K562 (cell line): ENCODE results near the gene E2F2. TPM values are rescaled to one million over a fixed set of nuclear protein-coding genes. Genes with fewer than 3 reads are reported as not detected.

ENCODE experiments used
- ATAC-seq: fragments of 200-7000 bp; cut with Tn5 transposase; 3 replicates; pipeline ENCODE4 v1.9.1; 2020; ENCODE audit warnings: moderate library complexity
- Bru-seq: library from RNA; stranded (reverse); fragments of 400-500 nt; gene quantifications from one replicate; lab custom pipeline; 2021; lab: Mats Ljungman, UMichigan
- BruChase-seq, 2 experiments: library from RNA; stranded (reverse); fragments of 400-500 nt; gene quantifications; one replicate each; lab custom pipeline; 2021; lab: Mats Ljungman, UMichigan
- BruUV-seq: library from RNA; stranded (reverse); fragments of 400-500 nt; replicated peaks from 2 replicates; lab custom pipeline; 2021; lab: Mats Ljungman, UMichigan
- CTCF ChIA-PET: fragments of 300-600 bp; formaldehyde crosslinking; extraction: SDS; loops from one replicate; lab custom pipeline; 2021; ENCODE audit warnings: low intra/inter-chr PET ratio; lab: Yijun Ruan, JAX
- POLR2A ChIA-PET: fragments of 300-600, 350-650 bp; sonication (Branson Sonifier 250); formaldehyde crosslinking; extraction: SDS; loops from one replicate; lab custom pipeline; 2021; ENCODE audit warnings: antibody characterized with exemption, inconsistent platforms; lab: Yijun Ruan, JAX
- DNase-seq, 4 experiments: peaks; one replicate each; pipeline versions ENCODE4 v3.0.0 to v3.0.0-alpha.2; 2011 to 2018; ENCODE audit warnings: low spot score in 3 of 4, mixed read lengths in 3 of 4; ENCODE audit errors: extremely low read depth in 1 of 4
- FAIRE-seq: peaks from 2 replicates; lab custom pipeline; 2011; peaks lifted over from hg19 to GRCh38; lab: Jason Lieb, UNC
- H2AFZ ChIP-seq: 2 replicates; pipeline ENCODE4 v1.6.0; 2011; ENCODE audit warnings: low read depth, low read length, control low read depth, inconsistent platforms
- H3K27ac ChIP-seq: fragments of 200-600 bp; 3 replicates; pipeline ENCODE4 v1.8.0; 2011; ENCODE audit warnings: low read depth, mild to moderate bottlenecking, control low read depth, inconsistent platforms, low read length, moderate library complexity, mixed read lengths; ENCODE audit errors: extremely low read depth
- H3K27me3 ChIP-seq, 2 experiments: fragments of 300-600 bp in 1 of 2; 2 replicates in 1 of 2; 3 replicates in 1 of 2; pipeline versions ENCODE4 v1.6.0 to v1.8.0; 2011; ENCODE audit warnings: inconsistent platforms in 2 of 2, low read length in 2 of 2, mild to moderate bottlenecking in 1 of 2, mixed read lengths in 1 of 2, moderate library complexity in 1 of 2; ENCODE audit not compliant: control insufficient read depth in 2 of 2, insufficient read depth in 2 of 2
- H3K36me3 ChIP-seq: fragments of 300-600 bp; 3 replicates; pipeline ENCODE4 v1.8.0; 2011; ENCODE audit warnings: mild to moderate bottlenecking, low read length, inconsistent platforms; ENCODE audit not compliant: control insufficient read depth, insufficient read depth
- H3K4me1 ChIP-seq, 2 experiments: fragments of 200-600 bp in 1 of 2; replicated peaks in 1 of 2; 2 replicates in 1 of 2; 3 replicates in 1 of 2; pipeline versions ENCODE4 v1.5.1 to v1.8.0; 2011; ENCODE audit warnings: inconsistent platforms in 2 of 2, low read length in 2 of 2, mild to moderate bottlenecking in 1 of 2, mixed read lengths in 1 of 2, moderate library complexity in 1 of 2; ENCODE audit not compliant: control insufficient read depth in 2 of 2, insufficient read depth in 2 of 2
- H3K4me2 ChIP-seq: 2 replicates; pipeline ENCODE4 v1.6.1; 2011; ENCODE audit warnings: low read length, control low read depth, inconsistent platforms, mixed read lengths; ENCODE audit not compliant: insufficient read depth
- H3K4me3 ChIP-seq: fragments of 200-600 bp; sonication (generic), shearing (Covaris generic); 2 replicates; pipeline ENCODE4 v1.5.1; 2016; ENCODE audit warnings: control low read depth, inconsistent platforms
- H3K79me2 ChIP-seq: fragments of 200-600 bp; 3 replicates; pipeline ENCODE4 v1.8.0; 2011; ENCODE audit warnings: low read length, inconsistent platforms; ENCODE audit not compliant: control insufficient read depth, insufficient read depth
- H3K9ac ChIP-seq, 2 experiments: 2 replicates each; pipeline versions ENCODE4 v1.6.0 to v1.6.1; 2011; ENCODE audit warnings: low read depth in 2 of 2, low read length in 2 of 2, control low read depth in 1 of 2, inconsistent platforms in 1 of 2, mild to moderate bottlenecking in 1 of 2, mixed read lengths in 1 of 2; ENCODE audit not compliant: insufficient read depth in 1 of 2
- H3K9me1 ChIP-seq: one replicate; pipeline ENCODE4 v1.6.0; 2011; ENCODE audit warnings: inconsistent platforms, mild to moderate bottlenecking, low read length, moderate library complexity; ENCODE audit not compliant: control insufficient read depth, insufficient read depth
- H3K9me3 ChIP-seq: replicated peaks from 2 replicates; pipeline ENCODE4 v1.5.1; 2011; ENCODE audit warnings: low read depth, low read length, inconsistent platforms; ENCODE audit not compliant: control insufficient read depth, insufficient read depth
- H4K20me1 ChIP-seq: replicated peaks from 2 replicates; pipeline ENCODE4 v1.6.1; 2011; ENCODE audit warnings: low read length, inconsistent platforms, mixed read lengths; ENCODE audit not compliant: control insufficient read depth, insufficient read depth
- CSDE1 ChIP-seq, 2 experiments: fragments of 450-650 bp; IDR thresholded peaks; 2 replicates each; pipeline ENCODE4 v1.6.1; 2016; ENCODE audit warnings: mild to moderate bottlenecking in 1 of 2
- DACH1 ChIP-seq: fragments of 450-650 bp; IDR thresholded peaks from 2 replicates; pipeline ENCODE4 v1.6.1; 2018; ENCODE audit not compliant: partially characterized antibody
- MNT ChIP-seq, 2 experiments: fragments of 450-650 bp; conservative IDR thresholded peaks; 2 replicates each; pipeline ENCODE4 v1.6.1; 2017; ENCODE audit warnings: mild to moderate bottlenecking in 2 of 2, moderate library complexity in 2 of 2
- NRF1 ChIP-seq, 2 experiments: fragments of 450-650 bp; IDR thresholded peaks in 1 of 2; conservative IDR thresholded peaks in 1 of 2; 2 replicates each; pipeline ENCODE4 v1.6.1; 2014; ENCODE audit warnings: mild to moderate bottlenecking in 2 of 2
- PTBP1 ChIP-seq: fragments of 200-400 bp; formaldehyde crosslinking; IDR thresholded peaks from 2 replicates; pipeline ENCODE4 v1.6.1; 2017; ENCODE audit warnings: low read depth, low read length
- RBM34 ChIP-seq: fragments of 200-400 bp; formaldehyde crosslinking; IDR thresholded peaks from 2 replicates; pipeline ENCODE4 v1.6.1; 2018; ENCODE audit warnings: low read length, borderline replicate concordance; ENCODE audit not compliant: insufficient read depth
- SAFB ChIP-seq: fragments of 200-400 bp; formaldehyde crosslinking; IDR thresholded peaks from 2 replicates; pipeline ENCODE4 v1.6.1; 2017; ENCODE audit warnings: low read depth, low read length, borderline replicate concordance
- SIN3A ChIP-seq, 2 experiments: fragments of 150-350 bp in 1 of 2; IDR thresholded peaks; 2 replicates each; pipeline ENCODE4 v1.6.1; 2011 to 2016; ENCODE audit warnings: borderline replicate concordance in 2 of 2, low read depth in 2 of 2, low read length in 2 of 2, mild to moderate bottlenecking in 2 of 2, moderate library complexity in 2 of 2; ENCODE audit not compliant: control insufficient read depth in 1 of 2
- SMARCA5 ChIP-seq: fragments of 450-650 bp; IDR thresholded peaks from 2 replicates; pipeline ENCODE4 v1.6.1; 2016
- ZNF274 ChIP-seq: IDR thresholded peaks from 2 replicates; pipeline ENCODE4 v1.6.1; 2011; ENCODE audit warnings: low read depth, mild to moderate bottlenecking, low read length, moderate library complexity, borderline replicate concordance
- ZNF445 ChIP-seq: fragments of 250-450 bp; sonication (Bioruptor Pico); IDR thresholded peaks from 2 replicates; pipeline ENCODE4 v1.4.0; 2020; ENCODE audit warnings: low read depth, mild to moderate bottlenecking, moderate library complexity
- ZNF695 ChIP-seq: fragments of 450-650 bp; formaldehyde crosslinking; IDR thresholded peaks from 2 replicates; pipeline ENCODE4 v1.4.0; 2020; ENCODE audit warnings: mild to moderate bottlenecking, moderate library complexity
- WGBS: fragments of 100-300 bp; shearing (Covaris generic); methylation state at CpG from one replicate; pipeline ENCODE4 v1.1.6; 2016; ENCODE audit warnings: low coverage, mixed read lengths; ENCODE audit not compliant: insufficient coverage; ENCODE audit errors: missing lambda C conversion rate; 5-methylcytosine and 5-hydroxymethylcytosine counted together
- in situ Hi-C: fragments of 300-500 bp; cut with MboI; formaldehyde crosslinking; loops from 4 replicates; pipeline ENCODE4 v1.15.0; 2018; ENCODE audit warnings: inconsistent platforms, mixed read lengths
- intact Hi-C: fragments of 100-400 bp; cut with micrococcal nuclease; formaldehyde crosslinking; loops from 2 replicates; pipeline ENCODE4 v1.14.2; 2022
- long read RNA-seq, 3 experiments: library from polyadenylated mRNA in 2 of 3; library from RNA in 1 of 3; unstranded in 2 of 3; stranded (forward) in 1 of 3; transcript quantifications; one replicate each; pipeline ENCODE4 v2.0.0, GENCODE V29; 2019 to 2022
- polyA minus RNA-seq, 3 experiments: library from RNA; depleted of rRNA, polyadenylated mRNA; stranded (reverse); fragments of >200 nt; gene quantifications; 2 replicates each; pipeline ENCODE4 v1.2.3, GENCODE V29; 2011
- polyA plus RNA-seq, 8 experiments: library from polyadenylated mRNA; depleted of rRNA in 4 of 8; stranded (reverse) in 5 of 8; unstranded in 3 of 8; fragments of >200 nt; fragmentation: Nextera tagmentation in 2 of 8; fragmentation: Illumina TruSeq in 1 of 8; extraction: Ambion mirVana in 2 of 8; extraction: Trizol in 1 of 8; gene quantifications; 2 replicates each; pipeline versions ENCODE4 v1.2.1 to v1.2.3, GENCODE V29; 2011 to 2014; ENCODE audit warnings: inconsistent platforms in 1 of 8, missing spikeins in 1 of 8
- total RNA-seq, 7 experiments: library from RNA; depleted of rRNA in 6 of 7; stranded (reverse); fragments of >200 nt in 6 of 7; fragmentation: Illumina TruSeq in 2 of 7; extraction: Trizol in 2 of 7; gene quantifications; 2 replicates each; pipeline versions ENCODE4 v1.2.1 to v1.2.3, GENCODE V29; 2011 to 2021; ENCODE audit warnings: low replicate concordance in 1 of 7

Gene E2F2
- 29.6 and 39.0 TPM in 2 replicates for total RNA-seq (2011; cell fraction: chromatin; rRNA removed; ENCODE audit: low replicate concordance)
- 13.2 and 15.8 TPM in 2 replicates for total RNA-seq (2011; cell fraction: nucleolus; rRNA removed)
- total RNA-seq (2011; cell fraction: nucleoplasm; rRNA removed): 21.7 and 23.2 TPM in 2 replicates
- total RNA-seq (2014; rRNA removed): 14.9 and 19.9 TPM in 2 replicates
- 11.0 and 11.4 TPM in 2 replicates for total RNA-seq (2014; rRNA removed; fragmentation: Illumina TruSeq; extraction: Trizol)
- 11.7 and 12.0 TPM in 2 replicates for total RNA-seq (2015; rRNA removed; fragmentation: Illumina TruSeq; extraction: Trizol)
- 22.5 and 25.3 TPM in 2 replicates for total RNA-seq (2021)
- polyA plus RNA-seq (2011; rRNA removed): 3.1 and 4.2 TPM in 2 replicates
- polyA plus RNA-seq (2011; cell fraction: cytosol; rRNA removed): 3.0 and 3.9 TPM in 2 replicates
- polyA plus RNA-seq (2011; cell fraction: nucleus; rRNA removed): 8.1 and 9.2 TPM in 2 replicates
- 9.2 and 10.2 TPM in 2 replicates for polyA plus RNA-seq (2012)
- polyA plus RNA-seq (2014; fragmentation: Illumina TruSeq; extraction: Trizol): 14.3 and 16.1 TPM in 2 replicates
- polyA plus RNA-seq (2014; fragmentation: Nextera tagmentation; extraction: Ambion mirVana): 1 to 10 TPM; 3.8 to 4.0 TPM
- 10.1 and 10.3 TPM in 2 replicates for polyA plus RNA-seq (2014; rRNA removed)
- polyA minus RNA-seq (2011; rRNA and poly(A)+ RNA removed): 3.5 and 4.7 TPM in 2 replicates
- 5.8 and 6.5 TPM in 2 replicates for polyA minus RNA-seq (2011; cell fraction: cytosol; rRNA and poly(A)+ RNA removed)
- polyA minus RNA-seq (2011; cell fraction: nucleus; rRNA and poly(A)+ RNA removed): 5.1 and 8.9 TPM in 2 replicates
- Bru-seq, nascent RNA: percentile 81 among the genes with signal in this experiment
- percentile 85 among the genes with signal in this experiment for BruChase-seq, experiment 1, labeled RNA remaining after a 2-hour chase
- percentile 85 among the genes with signal in this experiment for BruChase-seq, experiment 2, labeled RNA remaining after a 6-hour chase
- long read RNA-seq, experiment 1, full-length matches to known transcripts: 1 of 70 reads
- long read RNA-seq, experiment 1, partial matches to known transcripts: 9 of 70 reads
- long read RNA-seq, experiment 1, other reads (novel, unspliced or antisense): 60 of 70 reads
- long read RNA-seq, experiment 2, full-length matches to known transcripts: 5 of 16 reads
- long read RNA-seq, experiment 2, partial matches to known transcripts: 1 of 16 reads
- long read RNA-seq, experiment 2, other reads (novel, unspliced or antisense): 10 of 16 reads
- long read RNA-seq, experiment 3, partial matches to known transcripts: 0 of 6 reads
- long read RNA-seq, experiment 3, other reads (novel, unspliced or antisense): 6 of 6 reads

- H3K4me1 ChIP-seq: peaks cover 49 to 50% of the 10 kb centered on the region in 2 experiments
- intact Hi-C loops (loop anchor here (10.0 kb wide), 4 partner anchors 106 to 556 kb away; partner anchors contain the start of genes HNRNPR, HTR1D, LACTBL1 and TCEA3), in situ Hi-C loops (loop anchor here (5.0 to 10.0 kb wide), 3 partner anchors 34 to 556 kb away; partner anchors contain the start of genes HTR1D and LACTBL1)
- H3K79me2 ChIP-seq: peaks cover 50% of the 10 kb centered on the region
- peak within 1 kb of the TSS; percentile 90 for H3K4me2 ChIP-seq
- ATAC-seq (peak; percentile 79), DNase-seq (peak; percentile 97 to 98 (median 97)), FAIRE-seq (peak; percentile 29)
- H3K9me3 ChIP-seq: no peaks in the 10 kb centered on the region
- H2AFZ ChIP-seq: peak within 1 kb of the TSS; percentile 93
- under 1% methylated on average over 67 of the region's 85 CpGs for WGBS
- POLR2A ChIA-PET: interaction anchor here (0.6 to 1.3 kb wide), 13 partner anchors 9 to 411 kb away, joined by 3 to 5 read pairs (median 3); partner anchors contain the start of gene ID3
- H3K9me1 ChIP-seq: peaks cover 10% of the 10 kb centered on the region
- H3K27me3 ChIP-seq: no peaks in the 10 kb centered on the region
- H3K27ac ChIP-seq: peak within 1 kb of the TSS; percentile 88
- H3K36me3 ChIP-seq: peaks cover 15% of the 10 kb centered on the region
- BruUV-seq: TSS peak; percentile 70
- CTCF ChIA-PET: interaction anchor here (0.7 kb wide), 1 partner anchor 134 kb away, joined by 3 read pairs; no protein-coding TSS in a partner anchor
- H3K4me3 ChIP-seq: peak within 1 kb of the TSS; percentile 55
- H4K20me1 ChIP-seq: peaks cover 25% of the 10 kb centered on the region; the same call in 1 of the 2 replicates
- H3K9ac ChIP-seq: peak within 1 kb of the TSS; percentile 79 to 97
- TF ChIP-seq NRF1 (conservative IDR thresholded peaks at IDR 0.05 in 1 of 2, IDR thresholded peaks at IDR 0.05 in 1 of 2) (peak; percentile 36 to 37; a peak in 1 of 4 replicates), ZNF695 (no peak), ZNF445 (CRISPR knock-in tag) (no peak), RBM34 (peak; percentile 82; the same call in 1 of the 2 replicates), PTBP1 (no peak), MNT (conservative IDR thresholded peaks at IDR 0.05) (peak; percentile 56 to 74; a peak in 3 of 4 replicates), DACH1 (peak; percentile 43), CSDE1 (IDR thresholded peaks at IDR 0.05) (0 out of 4 replicates have a peak, but pooled peaks of 1 of the 2 experiments have one; percentile 23), SAFB (no peak), SMARCA5 (no peak), ZNF274 (no peak), SIN3A (IDR thresholded peaks at IDR 0.05; ENCODE audit: borderline replicate concordance in 2 of 2, control insufficient read depth in 1 of 2, low read depth in 2 of 2, low read length in 2 of 2) (peak; percentile 5 to 44; a peak in 1 of 4 replicates)
Measured at GRCh38 chr1:23530747-23531561, at the start of gene E2F2. Gene E2F2 (minus strand): TSS chr1:23531233. CDS start chr1:23530793, 440 bp downstream.
